C4-2B (cell line): ENCODE results near the gene RABEP1.
"Not testable (repeated sequence)": the region's sequence is repeated elsewhere in the genome, so short reads cannot be mapped to it uniquely, and the experiment has no call there.

Source experiments
- H3K27ac ChIP-seq: fragments of 450-650 bp; 2 replicates; pipeline ENCODE4 v1.5.1; 2017
- CTCF ChIP-seq: fragments of 450-650 bp; conservative IDR thresholded peaks from 2 replicates; pipeline ENCODE4 v1.5.1; 2017; ENCODE audit warnings: mild to moderate bottlenecking
- ZFX ChIP-seq: fragments of 450-650 bp; IDR thresholded peaks from 2 replicates; pipeline ENCODE4 v1.6.1; 2017

Gene RABEP1, protein sequence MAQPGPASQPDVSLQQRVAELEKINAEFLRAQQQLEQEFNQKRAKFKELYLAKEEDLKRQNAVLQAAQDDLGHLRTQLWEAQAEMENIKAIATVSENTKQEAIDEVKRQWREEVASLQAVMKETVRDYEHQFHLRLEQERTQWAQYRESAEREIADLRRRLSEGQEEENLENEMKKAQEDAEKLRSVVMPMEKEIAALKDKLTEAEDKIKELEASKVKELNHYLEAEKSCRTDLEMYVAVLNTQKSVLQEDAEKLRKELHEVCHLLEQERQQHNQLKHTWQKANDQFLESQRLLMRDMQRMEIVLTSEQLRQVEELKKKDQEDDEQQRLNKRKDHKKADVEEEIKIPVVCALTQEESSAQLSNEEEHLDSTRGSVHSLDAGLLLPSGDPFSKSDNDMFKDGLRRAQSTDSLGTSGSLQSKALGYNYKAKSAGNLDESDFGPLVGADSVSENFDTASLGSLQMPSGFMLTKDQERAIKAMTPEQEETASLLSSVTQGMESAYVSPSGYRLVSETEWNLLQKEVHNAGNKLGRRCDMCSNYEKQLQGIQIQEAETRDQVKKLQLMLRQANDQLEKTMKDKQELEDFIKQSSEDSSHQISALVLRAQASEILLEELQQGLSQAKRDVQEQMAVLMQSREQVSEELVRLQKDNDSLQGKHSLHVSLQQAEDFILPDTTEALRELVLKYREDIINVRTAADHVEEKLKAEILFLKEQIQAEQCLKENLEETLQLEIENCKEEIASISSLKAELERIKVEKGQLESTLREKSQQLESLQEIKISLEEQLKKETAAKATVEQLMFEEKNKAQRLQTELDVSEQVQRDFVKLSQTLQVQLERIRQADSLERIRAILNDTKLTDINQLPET

DNA sequence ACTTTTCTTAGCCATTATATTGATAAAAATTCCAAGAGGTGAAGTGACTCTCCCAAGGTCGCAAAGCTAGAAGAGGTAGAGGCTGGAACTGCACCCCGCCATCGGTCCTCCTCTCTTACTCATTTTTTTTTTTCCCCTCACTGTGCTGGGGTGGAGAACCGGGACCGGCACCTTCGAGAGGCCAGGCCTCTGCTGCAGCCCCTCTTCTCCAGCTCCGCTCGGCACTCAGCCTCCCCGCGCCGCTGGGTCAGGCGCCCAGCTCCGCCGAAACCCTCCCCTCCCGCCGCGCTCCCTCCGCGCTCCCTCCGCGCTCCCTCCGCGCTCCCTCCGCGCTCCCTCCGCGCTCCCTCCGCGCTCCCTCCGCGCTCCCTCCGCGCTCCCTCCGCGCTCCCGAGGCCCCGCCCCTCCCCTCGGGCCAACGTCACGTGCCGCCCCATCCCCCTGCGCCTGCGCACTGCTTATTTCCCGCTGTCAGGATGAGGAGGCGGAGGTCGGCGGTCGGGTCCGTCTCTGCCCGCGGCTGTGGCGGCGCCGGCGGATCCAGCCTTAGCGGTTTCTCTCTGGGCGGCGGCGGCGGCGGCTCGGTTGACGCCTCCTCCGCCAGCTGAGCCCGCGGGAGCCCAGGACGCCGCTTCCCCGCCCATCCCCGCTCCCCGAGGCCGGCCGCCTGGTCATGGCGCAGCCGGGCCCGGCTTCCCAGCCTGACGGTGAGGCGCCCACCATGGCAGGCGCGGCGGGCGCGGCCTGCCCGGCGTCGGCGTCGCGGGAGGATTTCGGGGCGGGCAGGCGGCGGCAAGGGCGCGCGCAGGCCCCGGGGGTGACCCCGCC lies at the start of gene RABEP1:
RABEP1 (plus strand) TSS at position 471 of the 828 bp plus-strand sequence; CDS start at position 674, 203 bp downstream.
- H3K27ac ChIP-seq: peak within 1 kb of the TSS; percentile 89
- TF ChIP-seq CTCF (no peak; the same call in 1 of the 2 replicates), ZFX (peak; percentile 55)

DNA sequence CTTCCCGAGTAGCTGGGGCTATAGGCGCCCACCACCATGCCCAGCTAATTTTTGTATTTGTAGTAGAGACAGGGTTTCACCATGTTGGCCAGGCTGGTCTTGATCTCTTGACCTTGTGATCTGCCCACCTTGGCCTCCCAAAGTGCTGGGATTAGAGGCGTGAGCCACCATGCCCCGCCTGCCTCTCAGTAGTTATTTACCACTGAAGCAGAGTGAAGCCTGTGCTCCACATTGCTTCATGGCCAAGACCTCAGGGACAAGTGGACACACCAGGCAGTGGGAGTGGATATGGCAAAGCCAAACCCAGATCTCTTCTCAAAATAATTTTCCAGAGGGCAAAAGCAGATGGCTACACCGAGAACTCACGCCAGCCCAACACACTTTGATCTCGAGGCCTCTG lies 48.6 kb upstream of the RABEP1 start:
- peak overlapping the region; percentile 77 for H3K27ac ChIP-seq

DNA sequence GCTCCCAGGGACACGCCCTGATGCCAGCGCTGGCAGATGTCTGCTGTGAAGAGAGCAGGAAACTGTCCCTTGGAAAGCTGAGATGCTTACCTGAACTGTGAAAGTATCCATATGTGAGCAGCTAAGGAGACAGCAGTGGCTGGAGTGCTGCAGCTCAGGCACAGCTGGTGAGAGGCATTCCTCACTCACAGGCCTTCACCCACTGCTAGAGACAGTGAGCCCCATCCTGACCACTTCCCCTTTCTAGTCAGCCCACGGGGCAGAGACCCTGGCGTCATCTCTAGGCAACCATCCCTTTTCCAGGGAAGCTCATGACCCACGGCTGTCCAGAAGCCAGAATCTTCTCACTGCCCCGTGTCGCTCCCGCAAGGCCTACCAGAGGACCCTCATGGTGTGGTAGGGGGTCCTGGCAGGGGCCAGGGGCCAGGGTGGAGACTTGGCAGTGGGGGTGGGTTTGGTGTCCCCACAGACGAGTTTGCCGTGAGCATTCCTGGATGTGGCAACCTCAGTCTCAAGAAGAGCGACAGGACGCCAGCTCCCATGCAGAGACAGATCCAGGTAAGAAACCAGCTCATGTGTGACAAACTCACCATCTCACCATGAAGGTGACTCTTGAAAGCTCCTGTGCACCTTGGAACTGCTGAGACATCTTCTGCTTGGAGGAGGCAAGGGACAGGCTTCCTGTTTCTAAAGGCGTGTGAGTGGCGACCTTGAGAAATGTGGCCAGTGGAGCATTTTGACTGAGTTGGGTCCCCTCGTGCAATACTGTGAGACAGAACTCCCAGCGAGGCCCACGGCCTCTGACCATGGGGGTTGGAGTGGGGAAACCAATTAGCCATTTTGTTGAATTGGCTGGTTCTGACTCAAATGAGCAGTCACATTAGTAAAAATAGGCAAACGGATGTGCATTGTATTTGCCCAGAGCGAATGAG lies 47.2 kb upstream of the RABEP1 start, which contains the start of gene SCIMP:
SCIMP (minus strand) TSS at position 216 of the 932 bp plus-strand sequence; CDS start at position 111, 105 bp downstream.
- TF ChIP-seq CTCF: no peak
- no peak for TF ChIP-seq ZFX
- H3K27ac ChIP-seq: peak within 1 kb of the TSS; percentile 77

GRCh38 chr17:5236938-5237540 lies 45.0 kb upstream of the RABEP1 start:
- TF ChIP-seq CTCF: no peak
- no peak for TF ChIP-seq ZFX

DNA sequence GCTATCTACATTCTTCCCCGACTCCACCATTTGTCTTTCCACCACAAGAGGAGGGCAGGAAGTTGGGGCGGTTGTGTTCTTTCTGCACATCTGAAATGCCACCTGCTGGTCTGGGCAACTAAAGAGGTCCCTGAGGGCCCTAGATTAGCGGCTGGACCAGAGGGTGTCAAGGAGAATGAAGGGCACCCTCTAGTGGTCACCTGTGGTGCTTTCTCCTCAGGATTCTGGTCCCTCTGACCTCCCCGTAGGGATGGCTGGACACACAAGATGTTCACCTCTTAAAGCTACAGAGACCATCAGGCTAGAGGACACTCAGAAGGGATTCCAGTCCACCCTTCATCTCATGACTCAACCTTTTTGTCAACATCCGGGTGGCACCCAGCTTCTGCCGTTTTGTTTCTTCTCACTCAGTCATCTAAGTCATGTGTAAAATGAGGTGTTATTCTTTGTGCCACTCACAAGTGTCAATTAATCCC lies 44.5 kb upstream of the RABEP1 start:
- TF ChIP-seq ZFX (no peak), CTCF (peak; percentile 91)
- no peak overlapping the region for H3K27ac ChIP-seq

More at GRCh38 chr17:5236938-5237540, 45.0 kb upstream of the RABEP1 start:
- no peak overlapping the region for H3K27ac ChIP-seq

GRCh38 chr17:5238333-5238732 lies 43.8 kb upstream of the RABEP1 start:
- H3K27ac ChIP-seq: no peak overlapping the region
- TF ChIP-seq CTCF (no peak), ZFX (no peak)

- not testable (repeated sequence) for H3K27ac ChIP-seq
Observed at GRCh38 chr17:5239769-5240168, 42.3 kb upstream of the RABEP1 start.
